Measurements from ENCODE around the gene KRTAP24-1.

Gene KRTAP24-1

GRCh38 chr21:30238168-30238567 lies 44.6 kb downstream of the KRTAP24-1 start:
- no peak overlapping the region for H2AFZ ChIP-seq (ENCODE audit: low read depth, low read length, severe bottlenecking)
- H3K36me3 ChIP-seq (ENCODE audit: low read length) = no peaks in the 10 kb centered on the region; the same call in 1 of the 2 replicates
- no peak overlapping the region for H3K4me2 ChIP-seq (ENCODE audit: low read depth, low read length, poor library complexity, severe bottlenecking)
- 0 out of 2 replicates have a peak, but pooled peaks cover 4% of the 10 kb centered on the region for H3K9me3 ChIP-seq (ENCODE audit: insufficient read depth, low read length)
- H3K9me2 ChIP-seq (replicated peaks; ENCODE audit: insufficient read depth, low read length) = no peaks in the 10 kb centered on the region
- H4K20me1 ChIP-seq (ENCODE audit: low read depth, low read length) = no peaks in the 10 kb centered on the region
- H3K9ac ChIP-seq (ENCODE audit: low read length) = no peak overlapping the region
- no peaks in the 10 kb centered on the region for H3K27me3 ChIP-seq (ENCODE audit: low read length)
- H3F3A ChIP-seq (ENCODE audit: insufficient read depth) = no peaks in the 10 kb centered on the region
- H3K79me2 ChIP-seq (ENCODE audit: insufficient read depth, low read length) = no peaks in the 10 kb centered on the region
- H3K4me3 ChIP-seq (ENCODE audit: insufficient read depth, low read length, poor library complexity, severe bottlenecking) = no peak overlapping the region
- H3K27ac ChIP-seq (ENCODE audit: low read depth, low read length) = no peak overlapping the region
- TF ChIP-seq, protein P1, sequence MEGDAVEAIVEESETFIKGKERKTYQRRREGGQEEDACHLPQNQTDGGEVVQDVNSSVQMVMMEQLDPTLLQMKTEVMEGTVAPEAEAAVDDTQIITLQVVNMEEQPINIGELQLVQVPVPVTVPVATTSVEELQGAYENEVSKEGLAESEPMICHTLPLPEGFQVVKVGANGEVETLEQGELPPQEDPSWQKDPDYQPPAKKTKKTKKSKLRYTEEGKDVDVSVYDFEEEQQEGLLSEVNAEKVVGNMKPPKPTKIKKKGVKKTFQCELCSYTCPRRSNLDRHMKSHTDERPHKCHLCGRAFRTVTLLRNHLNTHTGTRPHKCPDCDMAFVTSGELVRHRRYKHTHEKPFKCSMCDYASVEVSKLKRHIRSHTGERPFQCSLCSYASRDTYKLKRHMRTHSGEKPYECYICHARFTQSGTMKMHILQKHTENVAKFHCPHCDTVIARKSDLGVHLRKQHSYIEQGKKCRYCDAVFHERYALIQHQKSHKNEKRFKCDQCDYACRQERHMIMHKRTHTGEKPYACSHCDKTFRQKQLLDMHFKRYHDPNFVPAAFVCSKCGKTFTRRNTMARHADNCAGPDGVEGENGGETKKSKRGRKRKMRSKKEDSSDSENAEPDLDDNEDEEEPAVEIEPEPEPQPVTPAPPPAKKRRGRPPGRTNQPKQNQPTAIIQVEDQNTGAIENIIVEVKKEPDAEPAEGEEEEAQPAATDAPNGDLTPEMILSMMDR (IDR thresholded peaks at IDR 0.05; ENCODE audit: insufficient read depth, low read length, poor library complexity, severe bottlenecking) = no peak
- no peak for TF ChIP-seq EZH2phosphoT487 (conservative IDR thresholded peaks at IDR 0.05; ENCODE audit: low read length)

DNA sequence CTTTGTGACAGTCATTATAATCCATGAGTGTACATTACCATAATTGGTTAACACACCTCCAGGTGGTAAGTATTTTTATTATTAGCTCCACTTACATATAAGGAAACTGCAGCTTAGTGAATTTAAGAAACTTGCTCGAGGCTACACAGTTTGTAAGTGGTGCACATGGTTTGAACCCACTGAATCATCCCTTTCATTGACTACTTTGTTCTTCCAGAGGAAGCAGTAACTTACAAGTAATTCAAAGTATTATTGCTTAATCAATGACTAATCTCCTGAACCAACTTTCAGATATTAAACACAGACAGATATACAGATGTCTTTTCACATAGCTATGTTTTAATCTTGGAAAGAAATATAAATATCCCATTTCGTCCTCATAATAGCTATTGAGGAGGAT lies 48.1 kb downstream of the KRTAP24-1 start:
- no peaks in the 10 kb centered on the region for H3K9me2 ChIP-seq (replicated peaks; ENCODE audit: insufficient read depth, low read length)
- no peak overlapping the region for H3K4me2 ChIP-seq (ENCODE audit: low read depth, low read length, poor library complexity, severe bottlenecking)
- 0 out of 2 replicates have a peak, but pooled peaks cover 4% of the 10 kb centered on the region for H3K9me3 ChIP-seq (ENCODE audit: insufficient read depth, low read length)
- H3K9ac ChIP-seq (ENCODE audit: low read length) = no peak overlapping the region
- no peak overlapping the region for H2AFZ ChIP-seq (ENCODE audit: low read depth, low read length, severe bottlenecking)
- no peaks in the 10 kb centered on the region for H3K79me2 ChIP-seq (ENCODE audit: insufficient read depth, low read length)
- no peak for TF ChIP-seq EZH2phosphoT487 (conservative IDR thresholded peaks at IDR 0.05; ENCODE audit: low read length)
- TF ChIP-seq, protein P1 (IDR thresholded peaks at IDR 0.05; ENCODE audit: insufficient read depth, low read length, poor library complexity, severe bottlenecking) = no peak
- no peak overlapping the region for H3K27ac ChIP-seq (ENCODE audit: low read depth, low read length)
- H3F3A ChIP-seq (ENCODE audit: insufficient read depth) = no peaks in the 10 kb centered on the region
- H3K36me3 ChIP-seq (ENCODE audit: low read length) = no peaks in the 10 kb centered on the region
- H4K20me1 ChIP-seq (ENCODE audit: low read depth, low read length) = no peaks in the 10 kb centered on the region
- H3K4me3 ChIP-seq (ENCODE audit: insufficient read depth, low read length, poor library complexity, severe bottlenecking) = no peak overlapping the region
- no peaks in the 10 kb centered on the region for H3K27me3 ChIP-seq (ENCODE audit: low read length)

GRCh38 chr21:30234050-30234449 lies 48.7 kb downstream of the KRTAP24-1 start:
- no peak for TF ChIP-seq EZH2phosphoT487 (conservative IDR thresholded peaks at IDR 0.05; ENCODE audit: low read length)
- TF ChIP-seq, protein P1 (IDR thresholded peaks at IDR 0.05; ENCODE audit: insufficient read depth, low read length, poor library complexity, severe bottlenecking) = no peak
- Histone ChIP-seq H3F3A (ENCODE audit: insufficient read depth) (no peaks in the 10 kb centered on the region), H3K36me3 (ENCODE audit: low read length) (no peaks in the 10 kb centered on the region), H3K4me2 (ENCODE audit: low read depth, low read length, poor library complexity, severe bottlenecking) (no peak overlapping the region), H3K9ac (ENCODE audit: low read length) (no peak overlapping the region), H2AFZ (ENCODE audit: low read depth, low read length, severe bottlenecking) (no peak overlapping the region), H3K27ac (ENCODE audit: low read depth, low read length) (no peak overlapping the region), H3K9me2 (replicated peaks; ENCODE audit: insufficient read depth, low read length) (no peaks in the 10 kb centered on the region), H3K79me2 (ENCODE audit: insufficient read depth, low read length) (no peaks in the 10 kb centered on the region), H3K4me3 (ENCODE audit: insufficient read depth, low read length, poor library complexity, severe bottlenecking) (no peak overlapping the region), H4K20me1 (ENCODE audit: low read depth, low read length) (no peaks in the 10 kb centered on the region), H3K9me3 (ENCODE audit: insufficient read depth, low read length) (0 out of 2 replicates have a peak, but pooled peaks cover 4% of the 10 kb centered on the region), H3K27me3 (ENCODE audit: low read length) (no peaks in the 10 kb centered on the region)
